Eye (tissue), 1 donor: ENCODE measurements around the gene CMC4.

Experiments used
- DNase-seq: peaks from one replicate; pipeline ENCODE4 v3.0.0-alpha.2; 2015

CMC4 gene

DNA sequence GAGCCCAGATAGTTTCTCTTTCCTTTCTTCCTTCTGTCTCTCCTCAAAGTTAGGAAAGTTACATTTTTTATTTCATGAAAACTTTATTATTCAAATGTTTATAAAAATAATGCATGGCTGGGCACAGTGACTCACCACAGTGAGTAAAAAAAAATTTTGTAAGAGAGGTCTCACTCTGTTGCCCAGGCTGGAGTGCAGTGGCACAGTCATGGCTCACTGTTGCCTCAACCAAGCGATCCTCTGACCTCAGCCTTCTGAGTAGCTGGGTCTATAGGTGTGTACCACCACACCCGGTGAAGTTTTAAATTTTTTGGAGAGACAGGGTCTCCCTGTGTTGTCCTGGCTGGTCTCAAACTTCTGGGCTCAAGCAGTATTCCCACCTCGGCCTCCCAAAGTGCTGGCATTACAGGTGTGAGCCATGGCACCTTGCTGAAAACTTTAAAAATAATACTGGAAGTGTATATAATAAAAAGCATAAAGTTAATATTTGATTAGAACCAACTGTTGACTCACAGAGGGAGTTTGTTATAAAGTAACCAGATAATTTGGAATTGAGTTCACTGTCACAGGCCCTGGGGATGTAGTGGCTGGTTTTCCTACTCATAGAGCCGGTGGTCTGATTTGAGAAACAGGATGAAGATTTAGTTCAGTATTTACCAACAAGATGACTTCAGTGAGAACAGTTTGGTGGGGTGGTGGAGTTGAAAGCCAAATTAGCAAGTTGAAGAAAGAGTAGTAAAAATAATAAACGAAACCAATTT, 18.0 kb downstream of the CMC4 start:
- no peak for DNase-seq

- DNase-seq = peak; percentile 50
Observed at GRCh38 chrX:155048977-155049619, 21.8 kb downstream of the CMC4 start.

DNA sequence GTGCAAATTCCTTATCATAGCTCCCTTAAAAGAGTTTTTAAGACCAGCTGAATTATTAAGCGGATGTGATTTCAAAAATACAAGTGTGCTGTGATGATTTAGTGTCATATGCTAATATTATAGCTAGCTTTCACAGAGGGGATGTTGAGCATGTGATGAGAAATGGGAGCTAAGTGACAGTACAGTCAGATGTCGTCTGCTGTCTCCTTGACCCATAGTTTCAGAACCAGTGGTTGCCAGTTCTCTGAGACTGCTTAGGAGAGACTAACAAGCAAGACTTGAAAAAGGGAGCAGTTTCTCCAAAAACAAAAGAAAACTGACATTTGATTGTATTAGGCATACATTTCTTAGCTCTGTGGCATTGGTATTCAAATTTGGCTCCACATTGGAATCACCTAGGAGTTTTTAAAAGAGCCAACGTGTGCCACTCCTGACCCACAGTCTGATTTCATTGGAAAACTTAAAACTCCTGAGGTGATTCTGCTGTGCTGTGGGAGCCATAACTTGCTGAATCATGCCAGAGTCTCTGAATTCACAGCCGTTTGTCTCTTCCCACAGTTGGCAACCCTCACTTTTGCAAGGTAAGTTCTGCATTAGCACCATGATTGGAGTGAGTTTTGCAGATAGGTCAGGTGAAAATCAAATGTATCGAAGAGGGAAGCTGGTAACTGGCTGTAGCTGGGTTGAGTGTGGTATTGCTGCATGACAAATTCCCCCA, 24.0 kb downstream of the CMC4 start:
- DNase-seq = no peak

GRCh38 chrX:155046129-155046810, 24.7 kb downstream of the CMC4 start:
- no peak for DNase-seq

DNA sequence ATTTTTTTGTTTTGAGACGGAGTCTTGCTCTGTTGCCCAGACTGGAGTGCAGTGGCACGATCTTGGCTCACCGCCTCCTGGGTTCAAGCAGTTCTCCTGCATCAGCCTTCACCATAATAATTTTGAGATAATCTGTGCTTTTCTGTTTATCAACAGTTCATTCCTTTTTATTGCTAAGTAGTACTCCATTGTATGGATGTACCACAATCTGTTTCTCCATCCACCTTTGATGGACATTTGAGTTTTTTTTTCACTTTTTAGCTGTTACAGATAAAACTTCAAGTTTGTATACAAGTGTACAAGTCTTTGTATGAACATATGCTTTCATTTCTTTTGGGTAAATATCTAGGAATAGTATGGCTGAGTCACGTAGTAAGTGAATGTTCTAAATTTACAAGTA, 35.2 kb downstream of the CMC4 start:
- DNase-seq = peak; percentile 1

- no peak for DNase-seq
Observed at GRCh38 chrX:155031657-155032056, 39.3 kb downstream of the CMC4 start.

GRCh38 chrX:155028877-155029291, 42.1 kb downstream of the CMC4 start:
- DNase-seq = no peak

GRCh38 chrX:155028129-155028528, 42.8 kb downstream of the CMC4 start:
- peak; percentile 11 for DNase-seq

DNA sequence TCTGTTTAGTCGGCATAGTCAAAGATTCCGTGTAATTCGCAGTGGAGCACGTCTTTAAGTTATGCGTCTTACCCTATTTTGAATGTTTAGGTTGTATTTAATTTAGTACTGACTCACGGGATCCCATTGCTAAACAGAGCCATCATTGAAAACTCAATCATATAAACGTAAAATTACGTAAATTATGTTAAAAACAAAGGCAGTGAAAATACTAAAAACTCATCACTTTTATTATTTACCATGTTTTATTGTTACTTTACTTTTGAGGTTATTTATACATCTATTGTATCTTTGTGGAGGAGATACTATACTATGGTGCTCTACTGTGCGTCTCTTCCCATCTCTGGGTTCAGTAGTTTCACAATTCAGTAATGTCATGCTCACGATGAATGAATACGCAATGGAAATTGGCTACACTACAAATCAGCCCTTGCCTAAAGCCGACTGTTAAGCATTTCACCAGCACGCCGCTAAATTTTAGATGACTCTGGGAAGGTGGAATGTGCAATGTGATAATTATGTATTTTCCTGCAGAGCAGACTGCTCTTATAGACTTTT, 43.3 kb downstream of the CMC4 start:
- DNase-seq = peak; percentile 65

DNA sequence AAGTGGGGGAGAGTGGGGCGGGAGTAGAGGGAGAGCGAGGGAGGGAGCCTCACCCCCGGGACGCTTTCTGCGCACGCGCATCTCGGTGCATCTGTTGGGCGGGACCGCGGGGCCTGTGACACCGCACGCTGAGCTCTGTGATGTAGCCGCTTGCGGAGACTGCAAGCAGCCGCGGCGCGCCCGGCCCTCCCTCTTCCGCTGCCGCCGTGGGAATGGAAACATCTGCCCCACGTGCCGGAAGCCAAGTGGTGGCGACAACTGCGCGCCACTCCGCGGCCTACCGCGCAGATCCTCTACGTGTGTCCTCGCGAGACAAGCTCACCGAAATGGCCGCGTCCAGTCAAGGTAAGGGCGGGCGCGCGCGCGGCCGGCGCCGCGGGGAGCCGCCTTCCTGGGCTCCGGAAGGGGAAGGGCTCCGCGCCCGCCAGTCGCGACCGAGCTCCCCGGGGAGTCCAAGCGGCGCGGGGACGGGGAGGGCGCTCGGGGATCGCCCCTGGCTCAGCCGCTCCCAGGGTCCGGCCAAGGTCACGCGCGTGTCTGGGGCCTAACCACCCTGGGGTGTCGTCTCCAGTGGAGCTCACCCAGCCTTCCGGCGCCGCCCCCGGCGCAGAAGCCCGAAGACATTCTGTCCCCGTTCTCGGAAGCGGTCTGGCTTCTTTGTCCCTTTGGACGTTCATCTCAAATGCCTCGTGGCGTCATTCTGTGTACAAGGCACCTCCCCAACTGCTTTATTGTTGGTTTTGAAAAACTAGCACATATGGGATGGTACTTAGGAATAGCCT, 44.0 kb downstream of the CMC4 start, which contains the start of gene FUNDC2:
Gene FUNDC2, plus strand, starts transcription at position 118 of the 782 bp plus-strand sequence. Its CDS starts 95 bp downstream, at position 213.
- DNase-seq = peak; percentile 96

- DNase-seq = no peak
Observed at GRCh38 chrX:155026420-155026726, 44.6 kb downstream of the CMC4 start.

GRCh38 chrX:155023907-155024833, 46.8 kb downstream of the CMC4 start:
- DNase-seq = no peak

DNA sequence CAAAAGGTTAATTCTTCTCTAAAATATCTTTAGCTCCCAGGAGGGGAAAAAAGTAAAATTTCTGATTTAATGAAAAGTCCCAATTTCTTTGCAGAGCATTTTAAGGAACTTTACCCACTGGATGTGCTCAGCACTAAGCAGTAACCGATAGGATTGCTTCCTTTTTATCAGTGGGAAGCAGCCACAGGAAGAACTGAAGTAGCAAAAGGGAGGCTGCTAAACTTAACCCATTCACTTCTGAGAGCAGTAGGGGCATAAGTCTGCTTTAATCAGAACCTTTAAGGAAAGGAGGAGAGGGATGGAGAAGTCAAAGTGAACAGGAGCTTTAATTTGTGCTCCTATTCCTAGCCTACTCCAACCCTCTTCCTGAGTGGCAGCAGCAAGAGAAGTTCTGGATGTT, 48.4 kb downstream of the CMC4 start, which contains the start of gene F8:
Gene F8, minus strand, starts transcription at position 139 of the 400 bp plus-strand sequence. CDS start 171 bp downstream, outside the sequence.
- DNase-seq = no peak

- no peak for DNase-seq
Observed at GRCh38 chrX:155020591-155020990, 50.3 kb downstream of the CMC4 start.
